ENCODE data around the gene CAMKMT. TPM values are rescaled to one million over a fixed set of nuclear protein-coding genes. Genes with fewer than 3 reads are reported as not detected.

Gene CAMKMT
- total RNA-seq, 1 experiment from 2014 or later: 12.5 TPM

DNA sequence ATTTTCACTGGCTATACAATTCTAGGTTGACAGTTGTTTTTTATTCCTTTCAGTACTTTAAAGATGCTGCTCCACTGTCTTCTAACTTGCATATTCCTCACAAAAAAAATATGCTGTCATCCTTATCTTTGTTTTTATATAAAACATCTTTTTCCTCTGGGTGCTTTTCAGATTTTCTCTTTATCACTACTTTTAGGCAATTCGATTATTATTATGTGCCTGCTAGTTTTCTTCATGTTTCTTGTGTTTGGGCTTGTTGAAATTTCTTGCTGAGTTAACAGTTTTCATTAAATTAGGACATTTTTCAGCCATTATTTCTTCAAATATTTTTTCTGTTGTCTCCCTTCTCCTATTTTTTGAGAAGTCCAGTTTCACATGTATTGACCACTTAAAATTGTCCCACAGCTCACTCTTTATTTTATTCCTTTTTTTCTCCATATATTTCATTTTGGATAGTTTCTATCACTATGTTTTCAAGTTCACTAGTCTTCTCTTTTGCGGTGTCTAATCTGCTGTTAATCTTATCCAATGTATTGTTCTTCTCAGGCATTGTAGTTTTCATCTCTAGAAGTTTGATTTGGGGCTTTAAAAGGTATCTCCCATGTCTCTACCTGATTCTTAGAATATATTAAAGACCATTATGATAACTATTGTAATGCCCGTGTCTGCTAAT, 374.7 kb downstream of the CAMKMT start:
- BruUV-seq (replicated peaks): no TSS peak
- intact Hi-C loops (cut with micrococcal nuclease; ENCODE audit: unreplicated experiment): no loop called here
- Histone ChIP-seq H3K9me3 (ENCODE audit: low read depth, low read length, poor library complexity, severe bottlenecking) (peaks cover 14% of the 10 kb centered on the region), H3K4me1 (ENCODE audit: insufficient read depth, low read length, poor library complexity, severe bottlenecking) (no peaks in the 10 kb centered on the region), H3K4me3 (ENCODE audit: low read depth, low read length, poor library complexity, severe bottlenecking) (no peak overlapping the region), H3K36me3 (ENCODE audit: insufficient read depth, low read length, poor library complexity, severe bottlenecking) (no peaks in the 10 kb centered on the region), H3K27ac (ENCODE audit: low read depth, low read length, poor library complexity, severe bottlenecking) (no peak overlapping the region), H3K27me3 (replicated peaks; ENCODE audit: insufficient read depth, low read depth, low read length, poor library complexity) (no peaks in the 10 kb centered on the region)
- ChIA-PET CTCF (no interaction called here), POLR2A (ENCODE audit: low non-redundant PET) (no interaction called here)
- no peak for DNase-seq (ENCODE audit: low spot score)
- TF ChIP-seq, protein P1, sequence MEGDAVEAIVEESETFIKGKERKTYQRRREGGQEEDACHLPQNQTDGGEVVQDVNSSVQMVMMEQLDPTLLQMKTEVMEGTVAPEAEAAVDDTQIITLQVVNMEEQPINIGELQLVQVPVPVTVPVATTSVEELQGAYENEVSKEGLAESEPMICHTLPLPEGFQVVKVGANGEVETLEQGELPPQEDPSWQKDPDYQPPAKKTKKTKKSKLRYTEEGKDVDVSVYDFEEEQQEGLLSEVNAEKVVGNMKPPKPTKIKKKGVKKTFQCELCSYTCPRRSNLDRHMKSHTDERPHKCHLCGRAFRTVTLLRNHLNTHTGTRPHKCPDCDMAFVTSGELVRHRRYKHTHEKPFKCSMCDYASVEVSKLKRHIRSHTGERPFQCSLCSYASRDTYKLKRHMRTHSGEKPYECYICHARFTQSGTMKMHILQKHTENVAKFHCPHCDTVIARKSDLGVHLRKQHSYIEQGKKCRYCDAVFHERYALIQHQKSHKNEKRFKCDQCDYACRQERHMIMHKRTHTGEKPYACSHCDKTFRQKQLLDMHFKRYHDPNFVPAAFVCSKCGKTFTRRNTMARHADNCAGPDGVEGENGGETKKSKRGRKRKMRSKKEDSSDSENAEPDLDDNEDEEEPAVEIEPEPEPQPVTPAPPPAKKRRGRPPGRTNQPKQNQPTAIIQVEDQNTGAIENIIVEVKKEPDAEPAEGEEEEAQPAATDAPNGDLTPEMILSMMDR (conservative IDR thresholded peaks at IDR 0.05; ENCODE audit: low read depth, low read length): no peak
- TF ChIP-seq EZH2 (IDR thresholded peaks at IDR 0.05; ENCODE audit: borderline replicate concordance, low read depth, low read length, poor library complexity, severe bottlenecking): no peak

- BruUV-seq (replicated peaks): no TSS peak
- no peak for DNase-seq (ENCODE audit: low spot score)
- H3K36me3 ChIP-seq (ENCODE audit: insufficient read depth, low read length, poor library complexity, severe bottlenecking): no peaks in the 10 kb centered on the region
- TF ChIP-seq, protein P1 (conservative IDR thresholded peaks at IDR 0.05; ENCODE audit: low read depth, low read length): no peak
- TF ChIP-seq EZH2 (IDR thresholded peaks at IDR 0.05; ENCODE audit: borderline replicate concordance, low read depth, low read length, poor library complexity, severe bottlenecking): no peak
- no peaks in the 10 kb centered on the region for H3K4me1 ChIP-seq (ENCODE audit: insufficient read depth, low read length, poor library complexity, severe bottlenecking)
- intact Hi-C loops (cut with micrococcal nuclease; ENCODE audit: unreplicated experiment): no loop called here
- H3K27ac ChIP-seq (ENCODE audit: low read depth, low read length, poor library complexity, severe bottlenecking): no peak overlapping the region
- no peaks in the 10 kb centered on the region for H3K27me3 ChIP-seq (replicated peaks; ENCODE audit: insufficient read depth, low read depth, low read length, poor library complexity)
- ChIA-PET POLR2A (ENCODE audit: low non-redundant PET) (no interaction called here), CTCF (no interaction called here)
- no peak overlapping the region for H3K4me3 ChIP-seq (ENCODE audit: low read depth, low read length, poor library complexity, severe bottlenecking)
- peaks cover 11% of the 10 kb centered on the region for H3K9me3 ChIP-seq (ENCODE audit: low read depth, low read length, poor library complexity, severe bottlenecking)
Observed at GRCh38 chr2:44740678-44741077, 378.9 kb downstream of the CAMKMT start.

- intact Hi-C loops (cut with micrococcal nuclease; ENCODE audit: unreplicated experiment): no loop called here
- DNase-seq (ENCODE audit: low spot score): no peak
- TF ChIP-seq EZH2 (IDR thresholded peaks at IDR 0.05; ENCODE audit: borderline replicate concordance, low read depth, low read length, poor library complexity, severe bottlenecking): no peak
- TF ChIP-seq, protein P1 (conservative IDR thresholded peaks at IDR 0.05; ENCODE audit: low read depth, low read length): no peak
- Histone ChIP-seq H3K36me3 (ENCODE audit: insufficient read depth, low read length, poor library complexity, severe bottlenecking) (no peaks in the 10 kb centered on the region), H3K4me3 (ENCODE audit: low read depth, low read length, poor library complexity, severe bottlenecking) (no peak overlapping the region), H3K9me3 (ENCODE audit: low read depth, low read length, poor library complexity, severe bottlenecking) (peaks cover 5% of the 10 kb centered on the region), H3K27me3 (replicated peaks; ENCODE audit: insufficient read depth, low read depth, low read length, poor library complexity) (no peaks in the 10 kb centered on the region), H3K27ac (ENCODE audit: low read depth, low read length, poor library complexity, severe bottlenecking) (no peak overlapping the region), H3K4me1 (ENCODE audit: insufficient read depth, low read length, poor library complexity, severe bottlenecking) (no peaks in the 10 kb centered on the region)
- POLR2A ChIA-PET (ENCODE audit: low non-redundant PET): no interaction called here
- CTCF ChIA-PET: no interaction called here
- no TSS peak for BruUV-seq (replicated peaks)
Observed at GRCh38 chr2:44741507-44741906, 379.8 kb downstream of the CAMKMT start.
